Caco-2 (cell line): ENCODE measurements around the gene WDFY2. TPM values are rescaled to one million over a fixed set of nuclear protein-coding genes. Genes with fewer than 3 reads are reported as not detected.
"Not testable (repeated sequence)": the region's sequence is repeated elsewhere in the genome, so short reads cannot be mapped to it uniquely, and the experiment has no call there.

Source experiments
- BruUV-seq: library from RNA; stranded (reverse); fragments of 400-500 nt; replicated peaks from 2 replicates; lab custom pipeline; 2021; lab: Mats Ljungman, UMichigan
- CTCF ChIA-PET: fragments of 300-600 bp; sonication (Branson Sonifier 250); formaldehyde crosslinking; loops from one replicate; lab custom pipeline; 2022; ENCODE audit warnings: antibody characterized with exemption; lab: Charles Lee
- POLR2A ChIA-PET: fragments of 300-600 bp; sonication (Branson Sonifier 250); formaldehyde crosslinking; loops from one replicate; lab custom pipeline; 2022; ENCODE audit warnings: antibody characterized with exemption; lab: Charles Lee
- DNase-seq, 2 experiments: peaks; one replicate each; pipeline versions ENCODE4 v3.0.0 to v3.0.0-alpha.2; 2020 to 2022
- H3K27me3 ChIP-seq: replicated peaks from 2 replicates; pipeline ENCODE4 v1.6.0; 2011; ENCODE audit warnings: low read length; ENCODE audit not compliant: control insufficient read depth, insufficient read depth
- H3K36me3 ChIP-seq: 2 replicates; pipeline ENCODE4 v1.5.1; 2011; ENCODE audit warnings: low read length; ENCODE audit not compliant: control insufficient read depth, insufficient read depth
- H3K4me1 ChIP-seq: fragments of 250-450 bp; sonication (Bioruptor Pico); 2 replicates; pipeline ENCODE4 v1.5.1; 2020; ENCODE audit warnings: mild to moderate bottlenecking
- H3K4me3 ChIP-seq: 2 replicates; pipeline ENCODE4 v1.5.1; 2011; ENCODE audit warnings: low read depth, mild to moderate bottlenecking, control low read depth, low read length
- H3K9me3 ChIP-seq: fragments of 250-450 bp; sonication (Bioruptor Pico); 2 replicates; pipeline ENCODE4 v1.5.1; 2020; ENCODE audit warnings: mild to moderate bottlenecking, moderate library complexity
- H3K27ac Mint-ChIP-seq: one replicate; pipeline ENCODE4 v1.8.0; 2022; ENCODE audit warnings: mixed read lengths; ENCODE audit not compliant: unreplicated experiment
- H3K27me3 Mint-ChIP-seq: one replicate; pipeline ENCODE4 v1.8.0; 2022; ENCODE audit warnings: mixed read lengths; ENCODE audit not compliant: insufficient read depth, unreplicated experiment
- H3K36me3 Mint-ChIP-seq: one replicate; pipeline ENCODE4 v1.8.0; 2022; ENCODE audit warnings: mild to moderate bottlenecking, mixed read lengths; ENCODE audit not compliant: insufficient read depth, unreplicated experiment
- H3K4me1 Mint-ChIP-seq: one replicate; pipeline ENCODE4 v1.8.0; 2022; ENCODE audit warnings: low read depth, mixed read lengths; ENCODE audit not compliant: unreplicated experiment
- H3K4me3 Mint-ChIP-seq: one replicate; pipeline ENCODE4 v1.8.0; 2022; ENCODE audit warnings: mild to moderate bottlenecking, moderate library complexity, mixed read lengths; ENCODE audit not compliant: unreplicated experiment
- H3K9me3 Mint-ChIP-seq: one replicate; pipeline ENCODE4 v1.8.0; 2022; ENCODE audit warnings: mixed read lengths; ENCODE audit not compliant: unreplicated experiment
- intact Hi-C: fragments of 100-400 bp; cut with micrococcal nuclease; formaldehyde crosslinking; loops from one replicate; pipeline ENCODE4 v1.10.0; 2022; ENCODE audit not compliant: unreplicated experiment
- total RNA-seq: library from RNA; stranded (reverse); gene quantifications from 2 replicates; pipeline ENCODE4 v1.2.3, GENCODE V29; 2022
- TF ChIP-seq, protein P1 (sequence below), 2 experiments: fragments of 200-600 bp in 1 of 2; IDR thresholded peaks; 1 replicate in 1 of 2; 2 replicates in 1 of 2; pipeline versions ENCODE4 v1.5.1 to v1.8.0; 2011 to 2022; ENCODE audit warnings: antibody characterized with exemption in 1 of 2, control low read depth in 1 of 2, inconsistent platforms in 1 of 2, low read depth in 1 of 2, low read length in 1 of 2, mild to moderate bottlenecking in 1 of 2, moderate library complexity in 1 of 2; ENCODE audit not compliant: insufficient read depth in 1 of 2, severe bottlenecking in 1 of 2, unreplicated experiment in 1 of 2

WDFY2 gene
- total RNA-seq, 1 experiment from 2014 or later = 9.2 TPM

DNA sequence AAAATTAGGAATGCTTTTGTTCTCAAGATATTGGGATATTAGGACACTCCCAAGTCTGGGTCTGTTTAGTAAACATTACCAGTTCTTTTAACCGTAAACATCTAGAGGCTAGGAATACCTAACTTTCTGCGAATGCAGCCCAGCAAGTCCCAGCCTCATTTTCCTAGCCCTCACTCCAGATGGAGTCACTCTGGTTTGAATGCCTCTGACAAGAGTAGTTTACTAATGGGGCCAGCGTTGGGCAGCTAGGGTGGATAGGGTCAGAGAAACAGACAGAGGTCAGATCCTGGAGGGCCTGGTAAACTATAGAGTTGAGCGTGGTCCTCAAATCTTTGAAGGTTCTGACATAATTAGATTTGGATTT, 53.6 kb downstream of the WDFY2 start:
- no peaks in the 10 kb centered on the region for H3K27me3 Mint-ChIP-seq
- no peaks in the 10 kb centered on the region for H3K36me3 Mint-ChIP-seq
- H3K4me1 ChIP-seq = peaks cover 36% of the 10 kb centered on the region
- no peaks in the 10 kb centered on the region for H3K36me3 ChIP-seq
- peak overlapping the region; percentile 5 for H3K27ac Mint-ChIP-seq
- H3K4me3 ChIP-seq = no peak overlapping the region
- ChIA-PET POLR2A (interaction anchor here (1.1 kb wide), 1 partner anchor 185 kb away, joined by 3 read pairs; the partner anchor contains the start of gene INTS6), CTCF (no interaction called here)
- H3K9me3 Mint-ChIP-seq = no peaks in the 10 kb centered on the region
- no peaks in the 10 kb centered on the region for H3K27me3 ChIP-seq
- peaks cover 33% of the 10 kb centered on the region for H3K4me1 Mint-ChIP-seq
- TF ChIP-seq, protein P1, sequence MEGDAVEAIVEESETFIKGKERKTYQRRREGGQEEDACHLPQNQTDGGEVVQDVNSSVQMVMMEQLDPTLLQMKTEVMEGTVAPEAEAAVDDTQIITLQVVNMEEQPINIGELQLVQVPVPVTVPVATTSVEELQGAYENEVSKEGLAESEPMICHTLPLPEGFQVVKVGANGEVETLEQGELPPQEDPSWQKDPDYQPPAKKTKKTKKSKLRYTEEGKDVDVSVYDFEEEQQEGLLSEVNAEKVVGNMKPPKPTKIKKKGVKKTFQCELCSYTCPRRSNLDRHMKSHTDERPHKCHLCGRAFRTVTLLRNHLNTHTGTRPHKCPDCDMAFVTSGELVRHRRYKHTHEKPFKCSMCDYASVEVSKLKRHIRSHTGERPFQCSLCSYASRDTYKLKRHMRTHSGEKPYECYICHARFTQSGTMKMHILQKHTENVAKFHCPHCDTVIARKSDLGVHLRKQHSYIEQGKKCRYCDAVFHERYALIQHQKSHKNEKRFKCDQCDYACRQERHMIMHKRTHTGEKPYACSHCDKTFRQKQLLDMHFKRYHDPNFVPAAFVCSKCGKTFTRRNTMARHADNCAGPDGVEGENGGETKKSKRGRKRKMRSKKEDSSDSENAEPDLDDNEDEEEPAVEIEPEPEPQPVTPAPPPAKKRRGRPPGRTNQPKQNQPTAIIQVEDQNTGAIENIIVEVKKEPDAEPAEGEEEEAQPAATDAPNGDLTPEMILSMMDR (IDR thresholded peaks at IDR 0.05; ENCODE audit: insufficient read depth in 1 of 2, low read depth in 1 of 2, low read length in 1 of 2, severe bottlenecking in 1 of 2, unreplicated experiment in 1 of 2) = no peak
- intact Hi-C loops = no loop called here
- H3K4me3 Mint-ChIP-seq = no peak overlapping the region
- no peak for DNase-seq
- no peaks in the 10 kb centered on the region for H3K9me3 ChIP-seq
- BruUV-seq = no TSS peak

GRCh38 chr13:51638216-51638871, 54.1 kb downstream of the WDFY2 start:
- H3K36me3 ChIP-seq = no peaks in the 10 kb centered on the region
- no peaks in the 10 kb centered on the region for H3K9me3 Mint-ChIP-seq
- H3K27me3 Mint-ChIP-seq = no peaks in the 10 kb centered on the region
- H3K4me3 ChIP-seq = no peak overlapping the region
- no peak for DNase-seq
- no peaks in the 10 kb centered on the region for H3K9me3 ChIP-seq
- H3K27ac Mint-ChIP-seq = peak overlapping the region; percentile 5
- no peaks in the 10 kb centered on the region for H3K27me3 ChIP-seq
- no peaks in the 10 kb centered on the region for H3K36me3 Mint-ChIP-seq
- H3K4me1 ChIP-seq = peaks cover 36% of the 10 kb centered on the region
- ChIA-PET CTCF (interaction anchor here (0.5 kb wide), 1 partner anchor 90 kb away, joined by 3 read pairs; no protein-coding TSS in a partner anchor), POLR2A (interaction anchor here (0.6 to 1.1 kb wide), 2 partner anchors 17 to 185 kb away, joined by 3 to 6 read pairs; partner anchors contain the start of gene INTS6)
- TF ChIP-seq, protein P1 (IDR thresholded peaks at IDR 0.05; ENCODE audit: insufficient read depth in 1 of 2, low read depth in 1 of 2, low read length in 1 of 2, severe bottlenecking in 1 of 2, unreplicated experiment in 1 of 2) = no peak
- H3K4me3 Mint-ChIP-seq = no peak overlapping the region
- peaks cover 33% of the 10 kb centered on the region for H3K4me1 Mint-ChIP-seq
- intact Hi-C loops = no loop called here
- no TSS peak for BruUV-seq

DNA sequence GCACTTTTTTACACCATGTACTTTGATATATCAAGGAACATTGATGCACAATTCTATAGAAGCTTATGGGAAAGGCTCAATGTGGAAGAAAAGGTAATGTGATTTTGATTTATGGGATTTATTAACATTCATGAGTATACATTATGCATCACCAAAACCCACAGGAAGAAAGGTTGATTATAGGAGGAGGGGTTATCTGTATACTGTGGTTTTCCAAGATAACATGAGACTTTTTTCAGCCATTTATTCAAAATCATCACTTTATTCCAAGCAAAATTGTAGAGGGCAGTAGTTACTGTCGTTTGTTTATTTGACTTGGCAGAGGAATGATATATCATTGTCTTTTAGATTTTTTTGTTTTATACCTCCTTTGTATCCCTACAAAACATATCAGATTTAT, 54.9 kb downstream of the WDFY2 start:
- TF ChIP-seq, protein P1 (IDR thresholded peaks at IDR 0.05; ENCODE audit: insufficient read depth in 1 of 2, low read depth in 1 of 2, low read length in 1 of 2, severe bottlenecking in 1 of 2, unreplicated experiment in 1 of 2) = no peak
- no peak overlapping the region for H3K4me3 ChIP-seq
- H3K36me3 Mint-ChIP-seq = no peaks in the 10 kb centered on the region
- ChIA-PET POLR2A (interaction anchor here (0.6 kb wide), 1 partner anchor 16 kb away, joined by 6 read pairs; no protein-coding TSS in a partner anchor), CTCF (interaction anchor here (0.5 kb wide), 1 partner anchor 91 kb away, joined by 3 read pairs; no protein-coding TSS in a partner anchor)
- BruUV-seq = no TSS peak
- no peaks in the 10 kb centered on the region for H3K27me3 Mint-ChIP-seq
- H3K36me3 ChIP-seq = no peaks in the 10 kb centered on the region
- peaks cover 36% of the 10 kb centered on the region for H3K4me1 ChIP-seq
- no peaks in the 10 kb centered on the region for H3K9me3 Mint-ChIP-seq
- DNase-seq = no peak
- H3K9me3 ChIP-seq = no peaks in the 10 kb centered on the region
- H3K27me3 ChIP-seq = no peaks in the 10 kb centered on the region
- H3K4me1 Mint-ChIP-seq = peaks cover 33% of the 10 kb centered on the region
- H3K27ac Mint-ChIP-seq = no peak overlapping the region
- H3K4me3 Mint-ChIP-seq = no peak overlapping the region
- intact Hi-C loops = no loop called here

GRCh38 chr13:51640696-51641095, 56.4 kb downstream of the WDFY2 start:
- intact Hi-C loops, DNase-seq, BruUV-seq: not testable (repeated sequence)

More at GRCh38 chr13:51640696-51641095, 56.4 kb downstream of the WDFY2 start:
- H3K27ac Mint-ChIP-seq, H3K9me3 ChIP-seq, H3K9me3 Mint-ChIP-seq, H3K36me3 ChIP-seq, H3K27me3 Mint-ChIP-seq, H3K4me3 Mint-ChIP-seq, H3K4me3 ChIP-seq, POLR2A ChIA-PET, CTCF ChIA-PET, H3K36me3 Mint-ChIP-seq, H3K27me3 ChIP-seq: not testable (repeated sequence)
- peaks cover 30% of the 10 kb centered on the region for H3K4me1 Mint-ChIP-seq
- H3K4me1 ChIP-seq = peaks cover 35% of the 10 kb centered on the region
